GM12878 (cell line): ENCODE data around the gene TPR. TPM values are rescaled to one million over a fixed set of nuclear protein-coding genes. Genes with fewer than 3 reads are reported as not detected.

Experiments used
- ATAC-seq: fragments of 200-7000 bp; cut with Tn5 transposase; 3 replicates; pipeline ENCODE4 v1.9.1; 2020; ENCODE audit warnings: mild to moderate bottlenecking, moderate library complexity
- BruUV-seq: library from RNA; stranded (reverse); fragments of 400-500 nt; replicated peaks from 2 replicates; lab custom pipeline; 2021; lab: Mats Ljungman, UMichigan
- CTCF ChIA-PET: fragments of 300-600 bp; sonication (Branson Sonifier 250); formaldehyde crosslinking; extraction: SDS; loops from one replicate; lab custom pipeline; 2021; ENCODE audit warnings: inconsistent platforms; lab: Yijun Ruan, JAX
- POLR2A ChIA-PET: fragments of 350-600 bp; formaldehyde crosslinking; extraction: SDS; loops from one replicate; lab custom pipeline; 2021; ENCODE audit warnings: inconsistent platforms; lab: Charles Lee
- RAD21 ChIA-PET: fragments of 300-600 bp; sonication (Branson Sonifier 250); formaldehyde crosslinking; loops from one replicate; lab custom pipeline; 2023; ENCODE audit warnings: antibody characterized with exemption; ENCODE audit not compliant: unreplicated experiment; lab: Charles Lee
- SMC1A ChIA-PET: fragments of 300-600 bp; sonication (Branson Sonifier 250); formaldehyde crosslinking; loops from one replicate; lab custom pipeline; 2023; ENCODE audit not compliant: unreplicated experiment, uncharacterized antibody; lab: Charles Lee
- DNase-seq: peaks from one replicate; pipeline ENCODE4 v3.0.0-alpha.2; 2011; ENCODE audit warnings: low read depth, low spot score
- FAIRE-seq: peaks from 3 replicates; lab custom pipeline; 2011; peaks lifted over from hg19 to GRCh38; lab: Jason Lieb, UNC
- H2AFZ ChIP-seq: 2 replicates; pipeline ENCODE4 v1.6.0; 2011; ENCODE audit warnings: low read depth, low read length, control low read depth; ENCODE audit not compliant: control insufficient read depth
- H3K27ac ChIP-seq: 2 replicates; pipeline ENCODE4 v1.5.1; 2011; ENCODE audit warnings: control low read depth; ENCODE audit not compliant: control insufficient read depth, insufficient read depth
- H3K27me3 ChIP-seq, 2 experiments: replicated peaks in 1 of 2; 2 replicates each; pipeline versions ENCODE4 v1.6.0 to v1.6.1; 2011; ENCODE audit warnings: low read length in 1 of 2; ENCODE audit not compliant: control insufficient read depth in 2 of 2, insufficient read depth in 2 of 2
- H3K36me3 ChIP-seq, 2 experiments: 2 replicates each; pipeline ENCODE4 v1.5.1; 2011; ENCODE audit warnings: low read length in 1 of 2; ENCODE audit not compliant: control insufficient read depth in 2 of 2, insufficient read depth in 2 of 2
- H3K4me1 ChIP-seq: 2 replicates; pipeline ENCODE4 v1.6.1; 2011; ENCODE audit warnings: mild to moderate bottlenecking, low read length, moderate library complexity, mixed read lengths; ENCODE audit not compliant: control insufficient read depth, insufficient read depth
- H3K4me2 ChIP-seq: 2 replicates; pipeline ENCODE4 v1.6.0; 2011; ENCODE audit warnings: control low read depth; ENCODE audit not compliant: control insufficient read depth, insufficient read depth
- H3K4me3 ChIP-seq: fragments of 200-600 bp; sonication (generic); 2 replicates; pipeline ENCODE4 v1.5.1; 2016
- H3K79me2 ChIP-seq: 2 replicates; pipeline ENCODE4 v1.6.0; 2011; ENCODE audit warnings: low read length; ENCODE audit not compliant: control insufficient read depth, insufficient read depth
- H3K9ac ChIP-seq: 2 replicates; pipeline ENCODE4 v1.8.0; 2011; ENCODE audit warnings: low read length, control low read depth, mixed read lengths; ENCODE audit not compliant: control insufficient read depth, insufficient read depth
- H3K9me3 ChIP-seq: replicated peaks from 3 replicates; pipeline ENCODE4 v1.5.1; 2011; ENCODE audit warnings: mild to moderate bottlenecking, low read length; ENCODE audit not compliant: control insufficient read depth, insufficient read depth
- H4K20me1 ChIP-seq: 2 replicates; pipeline ENCODE4 v1.6.0; 2011; ENCODE audit not compliant: control insufficient read depth, insufficient read depth
- BMI1 ChIP-seq: fragments of 450-650 bp; IDR thresholded peaks from 2 replicates; pipeline ENCODE4 v1.6.1; 2016; ENCODE audit warnings: mild to moderate bottlenecking, moderate library complexity, borderline replicate concordance
- GABPA ChIP-seq: IDR thresholded peaks from 2 replicates; pipeline ENCODE4 v1.6.1; 2014; ENCODE audit warnings: antibody characterized with exemption, low read depth, mild to moderate bottlenecking, inconsistent platforms
- IKZF2 ChIP-seq, 2 experiments: fragments of 450-650 bp; IDR thresholded peaks; 2 replicates each; pipeline ENCODE4 v1.6.1; 2017; ENCODE audit warnings: mild to moderate bottlenecking in 2 of 2, moderate library complexity in 2 of 2
- JUNB ChIP-seq: IDR thresholded peaks from 2 replicates; pipeline ENCODE4 v1.6.1; 2016; ENCODE audit warnings: antibody characterized with exemption, mild to moderate bottlenecking
- NFYA ChIP-seq: IDR thresholded peaks from 2 replicates; pipeline ENCODE4 v1.6.1; 2011; ENCODE audit warnings: low read depth, mild to moderate bottlenecking, low read length, improper control_type of control experiment, borderline replicate concordance
- NFYB ChIP-seq: IDR thresholded peaks from 2 replicates; pipeline ENCODE4 v1.6.1; 2011; ENCODE audit warnings: low read depth, mild to moderate bottlenecking, low read length, improper control_type of control experiment, moderate library complexity; ENCODE audit not compliant: insufficient read depth
- PAX8 ChIP-seq: fragments of 450-650 bp; IDR thresholded peaks from 2 replicates; pipeline ENCODE4 v1.6.1; 2017; ENCODE audit warnings: mild to moderate bottlenecking, moderate library complexity
- POLR2AphosphoS2 ChIP-seq: IDR thresholded peaks from 2 replicates; pipeline ENCODE4 v1.6.1; 2011; ENCODE audit warnings: low read depth, mild to moderate bottlenecking, low read length, improper control_type of control experiment, moderate library complexity
- RAD21 ChIP-seq: IDR thresholded peaks from 2 replicates; pipeline ENCODE4 v1.6.1; 2011; ENCODE audit warnings: mild to moderate bottlenecking, low read depth, low read length, moderate library complexity; ENCODE audit not compliant: insufficient read depth
- RAD51 ChIP-seq: fragments of 450-650 bp; IDR thresholded peaks from 2 replicates; pipeline ENCODE4 v1.6.1; 2016; ENCODE audit warnings: moderate library complexity, mild to moderate bottlenecking, inconsistent platforms
- RELA ChIP-seq: fragments of 450-650 bp; IDR thresholded peaks from 2 replicates; pipeline ENCODE4 v1.8.0; 2014; ENCODE audit warnings: borderline replicate concordance; ENCODE audit not compliant: partially characterized antibody
- RFX5 ChIP-seq: IDR thresholded peaks from 2 replicates; pipeline ENCODE4 v1.6.1; 2011; ENCODE audit warnings: low read depth, low read length, improper control_type of control experiment
- RUNX3 ChIP-seq: IDR thresholded peaks from 2 replicates; pipeline ENCODE4 v1.6.1; 2012; ENCODE audit warnings: low read length, inconsistent platforms
- SMC3 ChIP-seq: IDR thresholded peaks from 2 replicates; pipeline ENCODE4 v1.6.1; 2011; ENCODE audit warnings: low read length, improper control_type of control experiment, borderline replicate concordance
- STAT3 ChIP-seq: IDR thresholded peaks from 2 replicates; pipeline ENCODE4 v1.6.1; 2011; ENCODE audit warnings: low read depth, low read length, improper control_type of control experiment
- WGBS: methylation state at CpG from one replicate; pipeline ENCODE4 v1.1.6; 2016; ENCODE audit warnings: low lambda C conversion rate; ENCODE audit not compliant: insufficient replicate concordance, insufficient coverage; ENCODE audit errors: missing lambda C conversion rate; 5-methylcytosine and 5-hydroxymethylcytosine counted together
- in situ Hi-C: fragments of 300-500 bp; cut with MboI; formaldehyde crosslinking; loops from 9 replicates; pipeline ENCODE4 v1.14.3; 2018; ENCODE audit warnings: mixed read lengths
- intact Hi-C: fragments of 100-400 bp; cut with micrococcal nuclease; formaldehyde crosslinking; loops from one replicate; pipeline ENCODE4 v1.14.2; 2022; ENCODE audit not compliant: unreplicated experiment
- polyA plus RNA-seq, 11 experiments: library from polyadenylated mRNA; depleted of rRNA in 4 of 11; unstranded in 6 of 11; stranded (reverse) in 5 of 11; fragments of >200 nt; fragmentation: Nextera tagmentation in 4 of 11; fragmentation: Illumina TruSeq in 1 of 11; extraction: Ambion mirVana in 4 of 11; extraction: Trizol in 1 of 11; gene quantifications; 1 replicate in 1 of 11; 2 replicates in 10 of 11; pipeline versions ENCODE4 v1.2.1 to v1.2.3, GENCODE V29; 2011 to 2016; ENCODE audit warnings: inconsistent platforms in 2 of 11, missing spikeins in 2 of 11, low read depth in 1 of 11
- total RNA-seq, 4 experiments: library from RNA; depleted of rRNA in 3 of 4; stranded (reverse); fragments of >200 nt in 3 of 4; fragmentation: Illumina TruSeq in 1 of 4; extraction: Trizol in 1 of 4; gene quantifications; 2 replicates each; pipeline versions ENCODE4 v1.2.1 to v1.2.3, GENCODE V29; 2013 to 2021
- TF ChIP-seq, protein P1 (sequence below): IDR thresholded peaks from 2 replicates; pipeline ENCODE4 v1.6.1; 2011; ENCODE audit warnings: low read depth, mild to moderate bottlenecking, low read length, moderate library complexity, borderline replicate concordance; ENCODE audit errors: extremely low read depth
- TF ChIP-seq, protein P2 (sequence below), 3 experiments: IDR thresholded peaks in 2 of 3; conservative IDR thresholded peaks in 1 of 3; 2 replicates each; pipeline ENCODE4 v1.5.1; 2011; ENCODE audit warnings: low read depth in 3 of 3, low read length in 3 of 3, mild to moderate bottlenecking in 3 of 3, control low read depth in 2 of 3, moderate library complexity in 2 of 3, inconsistent platforms in 1 of 3, mixed read lengths in 1 of 3; ENCODE audit not compliant: control insufficient read depth in 2 of 3, insufficient read depth in 1 of 3; ENCODE audit errors: extremely low read depth in 1 of 3
- TF ChIP-seq, protein P3 (sequence below): fragments of 450-650 bp; IDR thresholded peaks from 2 replicates; pipeline ENCODE4 v1.6.1; 2016; ENCODE audit warnings: mild to moderate bottlenecking

TPR gene
- total and polyA plus RNA-seq, 10 of the 15 experiments (the other 5 are each of a cell fraction or from before 2014, with no cell fraction given), result 30.9 to 122 (median 92.2) TPM

DNA sequence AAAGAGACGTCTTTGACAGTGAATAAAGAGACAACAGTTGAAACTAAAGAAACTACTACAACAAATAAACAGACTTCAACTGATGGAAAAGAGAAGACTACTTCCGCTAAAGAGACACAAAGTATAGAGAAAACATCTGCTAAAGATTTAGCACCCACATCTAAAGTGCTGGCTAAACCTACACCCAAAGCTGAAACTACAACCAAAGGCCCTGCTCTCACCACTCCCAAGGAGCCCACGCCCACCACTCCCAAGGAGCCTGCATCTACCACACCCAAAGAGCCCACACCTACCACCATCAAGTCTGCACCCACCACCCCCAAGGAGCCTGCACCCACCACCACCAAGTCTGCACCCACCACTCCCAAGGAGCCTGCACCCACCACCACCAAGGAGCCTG, 68.5 kb downstream of the TPR start (continued):
- TF ChIP-seq, protein P1, sequence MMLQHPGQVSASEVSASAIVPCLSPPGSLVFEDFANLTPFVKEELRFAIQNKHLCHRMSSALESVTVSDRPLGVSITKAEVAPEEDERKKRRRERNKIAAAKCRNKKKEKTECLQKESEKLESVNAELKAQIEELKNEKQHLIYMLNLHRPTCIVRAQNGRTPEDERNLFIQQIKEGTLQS, result no peak
- TF ChIP-seq NFYA, result no peak

GRCh38 chr1:186304982-186305949, 69.8 kb downstream of the TPR start:
- TF ChIP-seq RAD21 (0 out of 2 replicates have a peak, but pooled peaks have one; percentile 22), JUNB (no peak), NFYB (no peak), IKZF2 (IDR thresholded peaks at IDR 0.05) (no peak), STAT3 (no peak), SMC3 (peak; percentile 40; the same call in 1 of the 2 replicates), GABPA (no peak), RUNX3 (no peak), PAX8 (no peak), RAD51 (no peak), POLR2AphosphoS2 (no peak), BMI1 (no peak), RELA (no peak), RFX5 (no peak)
- TF ChIP-seq, protein P2, sequence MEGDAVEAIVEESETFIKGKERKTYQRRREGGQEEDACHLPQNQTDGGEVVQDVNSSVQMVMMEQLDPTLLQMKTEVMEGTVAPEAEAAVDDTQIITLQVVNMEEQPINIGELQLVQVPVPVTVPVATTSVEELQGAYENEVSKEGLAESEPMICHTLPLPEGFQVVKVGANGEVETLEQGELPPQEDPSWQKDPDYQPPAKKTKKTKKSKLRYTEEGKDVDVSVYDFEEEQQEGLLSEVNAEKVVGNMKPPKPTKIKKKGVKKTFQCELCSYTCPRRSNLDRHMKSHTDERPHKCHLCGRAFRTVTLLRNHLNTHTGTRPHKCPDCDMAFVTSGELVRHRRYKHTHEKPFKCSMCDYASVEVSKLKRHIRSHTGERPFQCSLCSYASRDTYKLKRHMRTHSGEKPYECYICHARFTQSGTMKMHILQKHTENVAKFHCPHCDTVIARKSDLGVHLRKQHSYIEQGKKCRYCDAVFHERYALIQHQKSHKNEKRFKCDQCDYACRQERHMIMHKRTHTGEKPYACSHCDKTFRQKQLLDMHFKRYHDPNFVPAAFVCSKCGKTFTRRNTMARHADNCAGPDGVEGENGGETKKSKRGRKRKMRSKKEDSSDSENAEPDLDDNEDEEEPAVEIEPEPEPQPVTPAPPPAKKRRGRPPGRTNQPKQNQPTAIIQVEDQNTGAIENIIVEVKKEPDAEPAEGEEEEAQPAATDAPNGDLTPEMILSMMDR (IDR thresholded peaks at IDR 0.05 in 2 of 3, conservative IDR thresholded peaks at IDR 0.05 in 1 of 3; ENCODE audit: control insufficient read depth in 2 of 3, extremely low read depth in 1 of 3, insufficient read depth in 1 of 3, low read depth in 3 of 3, low read length in 3 of 3), result peak; percentile 47 to 63 (median 59)
- TF ChIP-seq, protein P3, sequence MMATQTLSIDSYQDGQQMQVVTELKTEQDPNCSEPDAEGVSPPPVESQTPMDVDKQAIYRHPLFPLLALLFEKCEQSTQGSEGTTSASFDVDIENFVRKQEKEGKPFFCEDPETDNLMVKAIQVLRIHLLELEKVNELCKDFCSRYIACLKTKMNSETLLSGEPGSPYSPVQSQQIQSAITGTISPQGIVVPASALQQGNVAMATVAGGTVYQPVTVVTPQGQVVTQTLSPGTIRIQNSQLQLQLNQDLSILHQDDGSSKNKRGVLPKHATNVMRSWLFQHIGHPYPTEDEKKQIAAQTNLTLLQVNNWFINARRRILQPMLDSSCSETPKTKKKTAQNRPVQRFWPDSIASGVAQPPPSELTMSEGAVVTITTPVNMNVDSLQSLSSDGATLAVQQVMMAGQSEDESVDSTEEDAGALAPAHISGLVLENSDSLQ, result peak; percentile 54
- Histone ChIP-seq H3K4me1 (no peaks in the 10 kb centered on the region), H3K4me2 (no peak overlapping the region), H3K9me3 (no peaks in the 10 kb centered on the region), H2AFZ (no peak overlapping the region), H3K27me3 (no peaks in the 10 kb centered on the region), H4K20me1 (no peaks in the 10 kb centered on the region), H3K9ac (no peak overlapping the region), H3K4me3 (no peak overlapping the region), H3K79me2 (no peaks in the 10 kb centered on the region), H3K36me3 (no peaks in the 10 kb centered on the region), H3K27ac (no peak overlapping the region)
- RAD21 ChIA-PET, result no interaction called here
- ATAC-seq (peak; percentile 90), DNase-seq (no peak), FAIRE-seq (peak; percentile 95)
- POLR2A ChIA-PET, result no interaction called here
- BruUV-seq, result no TSS peak
- SMC1A ChIA-PET, result interaction anchor here (0.5 to 2.0 kb wide), 3 partner anchors 15 to 1750 kb away, joined by 3 to 4 read pairs (median 3); no protein-coding TSS in a partner anchor
- 60% methylated on average over 6 of the region's 6 CpGs for WGBS
- CTCF ChIA-PET, result interaction anchor here (0.7 to 2.5 kb wide), 6 partner anchors 15 to 738 kb away, joined by 3 to 8 read pairs (median 3); no protein-coding TSS in a partner anchor
- in situ Hi-C loops, result no loop called here
- intact Hi-C loops, result loop anchor here (10.0 kb wide), 1 partner anchor 680 kb away; no protein-coding TSS in a partner anchor
